Panc1 (cell line): ENCODE data around the gene PRLHR.

Experiments
- CTCF ChIP-seq: fragments of 450-650 bp; IDR thresholded peaks from 2 replicates; pipeline ENCODE4 v1.5.1; 2017; ENCODE audit warnings: mild to moderate bottlenecking
- POLR2AphosphoS5 ChIP-seq: IDR thresholded peaks from 2 replicates; pipeline ENCODE4 v1.6.1; 2012; ENCODE audit warnings: mild to moderate bottlenecking, low read depth, low read length, moderate library complexity
- REST ChIP-seq, 2 experiments: IDR thresholded peaks; 2 replicates each; pipeline ENCODE4 v1.6.1; 2011 to 2012; ENCODE audit warnings: low read depth in 2 of 2, control low read depth in 1 of 2, low read length in 1 of 2, mild to moderate bottlenecking in 1 of 2, moderate library complexity in 1 of 2; ENCODE audit not compliant: insufficient read depth in 1 of 2
- SIN3A ChIP-seq: IDR thresholded peaks from 2 replicates; pipeline ENCODE4 v1.6.1; 2012; ENCODE audit warnings: low read depth, mild to moderate bottlenecking, low read length, moderate library complexity, borderline replicate concordance; ENCODE audit not compliant: insufficient read depth
- TCF7L2 ChIP-seq: IDR thresholded peaks from 2 replicates; pipeline ENCODE4 v1.6.1; 2011; ENCODE audit warnings: mild to moderate bottlenecking, low read depth, low read length, inconsistent platforms

GRCh38 chr10:118635674-118636402 lies 40.4 kb upstream of the PRLHR start:
- no peak for TF ChIP-seq CTCF
- TF ChIP-seq REST (IDR thresholded peaks at IDR 0.05; ENCODE audit: insufficient read depth in 1 of 2, low read depth in 2 of 2, low read length in 1 of 2) = no peak
- TF ChIP-seq POLR2AphosphoS5 = no peak
- TF ChIP-seq SIN3A = no peak
- TF ChIP-seq TCF7L2 = no peak
